Prostate gland (tissue), 2 donors: ENCODE results near the gene TLCD4. TPM values are rescaled to one million over a fixed set of nuclear protein-coding genes. Genes with fewer than 3 reads are reported as not detected.
A peak's percentile ranks its signal among the peaks of the same experiment; 100 is the strongest.

ENCODE experiments used
- DNase-seq: peaks from one replicate; pipeline ENCODE4 v3.0.0-alpha.2; 2019; ENCODE audit warnings: low spot score
- H3K27ac ChIP-seq, 2 donors: fragments of 200-600 bp; sonication (generic); 2 replicates each; pipeline ENCODE4 v1.5.1; 2017 to 2019
- H3K27me3 ChIP-seq: fragments of 200-600 bp; sonication (generic); replicated peaks from 2 replicates; pipeline ENCODE4 v1.5.1; 2019; ENCODE audit not compliant: insufficient read depth
- H3K36me3 ChIP-seq, 2 donors: fragments of 200-600 bp; sonication (generic); 1 replicate in 1 of 2; 2 replicates in 1 of 2; pipeline versions ENCODE4 v1.5.1 to v1.8.1; 2017 to 2019
- H3K4me1 ChIP-seq: fragments of 200-600 bp; sonication (generic); replicated peaks from 2 replicates; pipeline ENCODE4 v1.5.1; 2019
- H3K4me3 ChIP-seq, 2 donors: fragments of 200-600 bp; sonication (generic); 2 replicates each; pipeline ENCODE4 v1.5.1; 2017 to 2019
- H3K9me3 ChIP-seq: fragments of 200-600 bp; sonication (generic); 2 replicates; pipeline ENCODE4 v1.5.1; 2017
- POLR2A ChIP-seq: fragments of 450-650 bp; IDR thresholded peaks from one replicate; pipeline ENCODE4 v1.6.1; 2016; ENCODE audit warnings: antibody characterized with exemption, mild to moderate bottlenecking
- POLR2AphosphoS5 ChIP-seq: sonication (generic); formaldehyde crosslinking; IDR thresholded peaks from one replicate; pipeline ENCODE4 v1.6.1; 2017; ENCODE audit warnings: antibody characterized with exemption
- WGBS: methylation state at CpG from one replicate; pipeline ENCODE4 v1.1.5; 2018; 5-methylcytosine and 5-hydroxymethylcytosine counted together
- intact Hi-C: fragments of 100-400 bp; cut with DNase I; formaldehyde crosslinking; loops from one replicate; pipeline ENCODE4 v1.14.2; 2022
- total RNA-seq, 2 donors: library from RNA; depleted of rRNA; stranded (reverse); fragments of >200 nt; gene quantifications; one replicate each; pipeline ENCODE4 v1.1.0, GENCODE V29; 2016
- TF ChIP-seq, protein P1 (sequence below), 4 experiments: fragments of 200-600 bp in 2 of 4; fragments of 450-650 bp in 2 of 4; sonication (generic) in 2 of 4; IDR thresholded peaks; 1 replicate in 3 of 4; 2 replicates in 1 of 4; pipeline ENCODE4 v1.5.1; 2016 to 2019; ENCODE audit warnings: antibody characterized with exemption in 4 of 4, mild to moderate bottlenecking in 2 of 4, moderate library complexity in 2 of 4

The TLCD4 gene
- total RNA-seq, 2 donors from 2014 or later = 6.5 to 7.6 TPM

DNA sequence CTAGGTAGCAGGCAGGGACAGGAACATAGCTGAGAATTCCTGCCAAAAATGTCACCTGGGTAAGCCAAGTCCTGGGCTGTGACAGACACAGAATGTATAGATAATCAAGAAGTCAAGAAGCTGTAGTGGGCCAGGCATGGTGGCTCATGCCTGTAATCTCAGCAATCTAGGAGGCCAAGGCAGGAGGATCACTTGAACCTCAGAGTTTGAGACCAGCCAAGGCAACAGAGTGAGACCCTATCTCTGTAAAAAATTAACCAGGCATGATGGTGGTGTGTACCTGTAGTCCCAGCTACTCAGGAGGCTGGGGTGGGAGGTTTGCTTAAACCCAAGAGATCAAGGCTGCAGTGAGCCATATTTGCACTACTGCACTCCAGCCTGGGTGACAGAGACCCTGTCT is 41.1 kb upstream of the TLCD4 start:
- DNase-seq = no peak
- Histone ChIP-seq H3K36me3 (no peaks in the 10 kb centered on the region), H3K27me3 (no peaks in the 10 kb centered on the region), H3K27ac (no peak overlapping the region), H3K4me3 (no peak overlapping the region), H3K9me3 (no peaks in the 10 kb centered on the region), H3K4me1 (no peaks in the 10 kb centered on the region)
- intact Hi-C loops = no loop called here
- TF ChIP-seq POLR2AphosphoS5 = no peak
- TF ChIP-seq, protein P1, sequence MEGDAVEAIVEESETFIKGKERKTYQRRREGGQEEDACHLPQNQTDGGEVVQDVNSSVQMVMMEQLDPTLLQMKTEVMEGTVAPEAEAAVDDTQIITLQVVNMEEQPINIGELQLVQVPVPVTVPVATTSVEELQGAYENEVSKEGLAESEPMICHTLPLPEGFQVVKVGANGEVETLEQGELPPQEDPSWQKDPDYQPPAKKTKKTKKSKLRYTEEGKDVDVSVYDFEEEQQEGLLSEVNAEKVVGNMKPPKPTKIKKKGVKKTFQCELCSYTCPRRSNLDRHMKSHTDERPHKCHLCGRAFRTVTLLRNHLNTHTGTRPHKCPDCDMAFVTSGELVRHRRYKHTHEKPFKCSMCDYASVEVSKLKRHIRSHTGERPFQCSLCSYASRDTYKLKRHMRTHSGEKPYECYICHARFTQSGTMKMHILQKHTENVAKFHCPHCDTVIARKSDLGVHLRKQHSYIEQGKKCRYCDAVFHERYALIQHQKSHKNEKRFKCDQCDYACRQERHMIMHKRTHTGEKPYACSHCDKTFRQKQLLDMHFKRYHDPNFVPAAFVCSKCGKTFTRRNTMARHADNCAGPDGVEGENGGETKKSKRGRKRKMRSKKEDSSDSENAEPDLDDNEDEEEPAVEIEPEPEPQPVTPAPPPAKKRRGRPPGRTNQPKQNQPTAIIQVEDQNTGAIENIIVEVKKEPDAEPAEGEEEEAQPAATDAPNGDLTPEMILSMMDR (IDR thresholded peaks at IDR 0.05) = no peak
- no peak for TF ChIP-seq POLR2A

- H3K36me3 ChIP-seq = no peaks in the 10 kb centered on the region
- no peaks in the 10 kb centered on the region for H3K27me3 ChIP-seq
- 81% methylated on average over 1 of the region's 1 CpG for WGBS
- TF ChIP-seq, protein P1 (IDR thresholded peaks at IDR 0.05) = no peak
- TF ChIP-seq POLR2A = no peak
- no peak for TF ChIP-seq POLR2AphosphoS5
- H3K4me3 ChIP-seq = no peak overlapping the region
- H3K27ac ChIP-seq = no peak overlapping the region
- no peak for DNase-seq
- intact Hi-C loops = no loop called here
- no peaks in the 10 kb centered on the region for H3K9me3 ChIP-seq
- H3K4me1 ChIP-seq = no peaks in the 10 kb centered on the region
These were observed 36.7 kb upstream of the TLCD4 start for GRCh38 chr1:95080446-95080845.

- no peaks in the 10 kb centered on the region for H3K27me3 ChIP-seq
- H3K36me3 ChIP-seq = no peaks in the 10 kb centered on the region
- intact Hi-C loops = no loop called here
- TF ChIP-seq POLR2AphosphoS5 = no peak
- no peak for TF ChIP-seq POLR2A
- TF ChIP-seq, protein P1 (IDR thresholded peaks at IDR 0.05) = no peak
- H3K27ac ChIP-seq = no peak overlapping the region
- H3K9me3 ChIP-seq = no peaks in the 10 kb centered on the region
- H3K4me1 ChIP-seq = no peaks in the 10 kb centered on the region
- 31% methylated on average over 1 of the region's 1 CpG for WGBS
- H3K4me3 ChIP-seq = no peak overlapping the region
- no peak for DNase-seq
These were observed 36.3 kb upstream of the TLCD4 start for GRCh38 chr1:95080879-95081278.

DNA sequence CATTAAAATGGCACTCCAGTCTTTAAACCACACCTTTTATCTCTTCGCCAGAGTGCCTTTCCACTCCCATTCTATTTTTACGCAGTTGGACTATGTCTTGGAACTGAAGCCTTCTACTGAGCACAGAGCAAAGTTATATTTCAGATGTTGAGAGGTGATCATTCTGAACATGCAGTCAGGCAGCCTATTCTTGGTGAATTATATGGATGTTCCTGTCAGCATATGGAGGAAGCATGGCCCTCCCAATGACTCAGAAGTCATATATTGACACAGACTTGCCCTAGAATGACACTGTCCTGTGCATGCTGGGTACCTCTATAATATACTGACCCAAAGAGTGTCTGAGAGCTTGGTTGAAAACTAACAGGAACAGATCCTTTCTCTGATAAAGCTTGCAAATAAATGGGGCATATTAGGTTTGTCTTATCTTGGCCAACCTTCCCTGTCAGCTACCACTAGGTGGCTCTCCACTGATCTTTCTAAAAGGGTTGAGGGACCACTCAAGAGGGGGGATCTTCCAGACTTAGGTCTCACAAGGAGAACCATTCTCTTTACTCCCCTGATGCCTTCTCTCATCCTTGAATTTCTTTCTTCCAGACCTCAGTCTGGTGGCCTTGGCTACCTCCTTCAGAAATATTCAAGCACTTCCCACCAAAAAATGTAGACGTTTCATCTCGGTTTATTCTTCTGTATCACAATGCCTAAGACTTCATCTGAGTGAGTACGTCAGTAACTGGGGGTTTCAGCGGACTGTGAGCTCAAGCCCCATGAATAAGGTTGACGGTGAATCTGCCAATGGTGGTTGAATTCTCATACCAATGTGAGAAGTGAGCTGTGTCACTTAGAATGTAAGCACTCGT is 32.6 kb upstream of the TLCD4 start:
- H3K9me3 ChIP-seq = no peaks in the 10 kb centered on the region
- no peak for DNase-seq
- H3K27ac ChIP-seq = no peak overlapping the region
- H3K36me3 ChIP-seq = no peaks in the 10 kb centered on the region
- intact Hi-C loops = no loop called here
- no peak overlapping the region for H3K4me3 ChIP-seq
- H3K4me1 ChIP-seq = no peaks in the 10 kb centered on the region
- TF ChIP-seq, protein P1 (IDR thresholded peaks at IDR 0.05) = peak in 3 of 4 experiments; percentile 27 to 39 (median 30)
- no peak for TF ChIP-seq POLR2A
- no peak for TF ChIP-seq POLR2AphosphoS5
- H3K27me3 ChIP-seq = no peaks in the 10 kb centered on the region
- WGBS = 72% methylated on average over 8 of the region's 8 CpGs

DNA sequence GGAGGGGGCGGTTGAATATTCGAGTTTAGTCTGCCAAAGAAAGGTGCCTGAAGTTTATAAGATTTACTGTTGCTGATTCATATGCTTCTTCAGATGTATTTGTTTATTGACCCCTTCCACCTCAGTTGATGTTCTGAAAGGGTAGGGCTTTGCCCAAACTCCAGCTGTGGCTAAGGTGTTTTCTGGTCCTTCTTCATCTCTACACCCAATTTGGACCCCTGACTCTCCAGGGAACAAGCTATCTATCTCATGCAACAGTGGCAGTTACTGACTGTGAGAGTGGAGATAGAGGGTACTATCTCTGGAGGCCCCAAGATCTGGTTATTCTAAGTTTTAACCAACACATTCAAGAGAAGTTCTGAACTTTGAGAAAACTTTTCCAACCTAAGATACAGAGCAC is 31.8 kb upstream of the TLCD4 start:
- DNase-seq = no peak
- H3K4me3 ChIP-seq = no peak overlapping the region
- H3K9me3 ChIP-seq = no peaks in the 10 kb centered on the region
- TF ChIP-seq, protein P1 (IDR thresholded peaks at IDR 0.05) = no peak
- no peak for TF ChIP-seq POLR2AphosphoS5
- no peak for TF ChIP-seq POLR2A
- no peaks in the 10 kb centered on the region for H3K27me3 ChIP-seq
- 56% methylated on average over 2 of the region's 2 CpGs for WGBS
- H3K4me1 ChIP-seq = no peaks in the 10 kb centered on the region
- H3K27ac ChIP-seq = no peak overlapping the region
- intact Hi-C loops = no loop called here
- H3K36me3 ChIP-seq = no peaks in the 10 kb centered on the region
